Measurements from ENCODE around the gene PLA2G12B.

Gene PLA2G12B

GRCh38 chr10:72952189-72952588 lies 2.4 kb downstream of the PLA2G12B start:
- H3K27ac ChIP-seq = no peak overlapping the region
- TF ChIP-seq ZFX (IDR thresholded peaks at IDR 0.05; ENCODE audit: borderline replicate concordance) (no peak), CTCF (IDR thresholded peaks at IDR 0.05) (no peak)

GRCh38 chr10:72951760-72952159 lies 2.8 kb downstream of the PLA2G12B start:
- H3K27ac ChIP-seq = no peak overlapping the region
- TF ChIP-seq ZFX (IDR thresholded peaks at IDR 0.05; ENCODE audit: borderline replicate concordance) (no peak), CTCF (IDR thresholded peaks at IDR 0.05) (no peak)

- H3K27ac ChIP-seq = no peak overlapping the region
- no peak for TF ChIP-seq CTCF (IDR thresholded peaks at IDR 0.05)
- no peak for TF ChIP-seq ZFX (IDR thresholded peaks at IDR 0.05; ENCODE audit: borderline replicate concordance)
Observed at GRCh38 chr10:72948762-72949161, 5.8 kb downstream of the PLA2G12B start.

GRCh38 chr10:72946963-72947362 lies 7.6 kb downstream of the PLA2G12B start:
- no peak overlapping the region for H3K27ac ChIP-seq
- no peak for TF ChIP-seq CTCF (IDR thresholded peaks at IDR 0.05)
- no peak for TF ChIP-seq ZFX (IDR thresholded peaks at IDR 0.05; ENCODE audit: borderline replicate concordance)

- no peak for TF ChIP-seq ZFX (IDR thresholded peaks at IDR 0.05; ENCODE audit: borderline replicate concordance)
- TF ChIP-seq CTCF (IDR thresholded peaks at IDR 0.05) = no peak
- no peak overlapping the region for H3K27ac ChIP-seq
Observed at GRCh38 chr10:72943498-72944234, 10.9 kb downstream of the PLA2G12B start.

- H3K27ac ChIP-seq = no peak overlapping the region
- no peak for TF ChIP-seq ZFX (IDR thresholded peaks at IDR 0.05; ENCODE audit: borderline replicate concordance)
- no peak for TF ChIP-seq CTCF (IDR thresholded peaks at IDR 0.05)
Observed at GRCh38 chr10:72935361-72935760, 19.2 kb downstream of the PLA2G12B start.

- H3K27ac ChIP-seq = no peak overlapping the region
- TF ChIP-seq CTCF (IDR thresholded peaks at IDR 0.05) (no peak), ZFX (IDR thresholded peaks at IDR 0.05; ENCODE audit: borderline replicate concordance) (no peak)
Observed at GRCh38 chr10:72932259-72933015, 22.2 kb downstream of the PLA2G12B start.

Measured in 22Rv1 (cell line).